LNCaP clone FGC (cell line): ENCODE measurements around the gene LRRC59.

Experiments used
- DNase-seq: peaks from one replicate; pipeline ENCODE4 v3.0.0-alpha.2; 2011; ENCODE audit warnings: low read depth
- H3K4me3 ChIP-seq: 2 replicates; pipeline ENCODE4 v1.5.1; 2011; ENCODE audit warnings: mild to moderate bottlenecking, low read depth, low read length, control low read depth
- TF ChIP-seq, protein P1 (sequence below): IDR thresholded peaks from 2 replicates; pipeline ENCODE4 v1.5.1; 2012; ENCODE audit warnings: mild to moderate bottlenecking; ENCODE audit not compliant: control insufficient read depth, insufficient read depth; ENCODE audit errors: extremely low read depth

The LRRC59 gene

DNA sequence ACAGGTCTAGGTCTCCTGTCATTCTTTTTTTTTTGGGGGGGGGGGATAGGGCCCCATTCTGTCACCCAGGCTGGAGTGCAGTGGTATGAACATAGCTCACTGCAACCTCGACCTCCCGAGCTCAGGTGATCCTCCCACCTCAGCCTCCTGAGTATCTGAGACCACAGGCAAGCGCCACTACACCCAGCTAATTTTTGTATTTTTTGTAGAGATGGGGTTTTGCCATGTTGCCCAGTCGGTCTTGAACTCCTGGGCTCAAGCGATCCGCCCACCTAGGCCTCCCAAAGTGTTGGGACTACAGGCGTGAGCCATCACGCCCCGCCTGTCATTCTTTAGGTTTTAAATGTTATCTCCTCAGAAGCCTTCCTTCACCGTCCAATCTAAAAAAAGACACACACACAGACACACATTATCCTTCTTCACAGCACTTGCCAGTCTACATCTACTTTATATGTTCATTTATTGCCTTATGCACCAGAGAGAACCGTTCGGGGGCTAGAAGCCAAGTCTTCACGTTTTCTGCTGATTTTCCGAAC is 25.0 kb downstream of the LRRC59 start:
- no peak for DNase-seq
- TF ChIP-seq, protein P1, sequence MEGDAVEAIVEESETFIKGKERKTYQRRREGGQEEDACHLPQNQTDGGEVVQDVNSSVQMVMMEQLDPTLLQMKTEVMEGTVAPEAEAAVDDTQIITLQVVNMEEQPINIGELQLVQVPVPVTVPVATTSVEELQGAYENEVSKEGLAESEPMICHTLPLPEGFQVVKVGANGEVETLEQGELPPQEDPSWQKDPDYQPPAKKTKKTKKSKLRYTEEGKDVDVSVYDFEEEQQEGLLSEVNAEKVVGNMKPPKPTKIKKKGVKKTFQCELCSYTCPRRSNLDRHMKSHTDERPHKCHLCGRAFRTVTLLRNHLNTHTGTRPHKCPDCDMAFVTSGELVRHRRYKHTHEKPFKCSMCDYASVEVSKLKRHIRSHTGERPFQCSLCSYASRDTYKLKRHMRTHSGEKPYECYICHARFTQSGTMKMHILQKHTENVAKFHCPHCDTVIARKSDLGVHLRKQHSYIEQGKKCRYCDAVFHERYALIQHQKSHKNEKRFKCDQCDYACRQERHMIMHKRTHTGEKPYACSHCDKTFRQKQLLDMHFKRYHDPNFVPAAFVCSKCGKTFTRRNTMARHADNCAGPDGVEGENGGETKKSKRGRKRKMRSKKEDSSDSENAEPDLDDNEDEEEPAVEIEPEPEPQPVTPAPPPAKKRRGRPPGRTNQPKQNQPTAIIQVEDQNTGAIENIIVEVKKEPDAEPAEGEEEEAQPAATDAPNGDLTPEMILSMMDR = no peak
- peak overlapping the region; percentile 79 for H3K4me3 ChIP-seq

DNA sequence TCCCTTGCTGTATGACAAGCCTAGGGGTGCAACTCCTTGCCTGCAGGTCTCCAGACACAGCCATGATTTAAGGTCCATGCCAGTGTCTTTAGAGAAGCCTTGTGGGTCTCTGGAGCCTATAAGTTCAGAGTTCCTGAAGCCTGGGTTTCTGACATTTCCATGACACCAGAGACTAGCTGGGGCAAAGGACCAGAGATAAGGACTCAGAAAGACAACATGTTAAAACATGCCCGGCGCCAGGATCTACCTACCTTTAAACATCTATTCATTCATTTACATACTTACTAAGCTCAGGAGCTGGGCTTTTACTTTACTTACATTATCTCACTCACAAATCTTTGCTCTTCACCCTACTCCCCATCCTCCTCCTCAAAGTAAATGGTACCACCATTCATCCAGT is 25.8 kb downstream of the LRRC59 start:
- no peak for DNase-seq
- TF ChIP-seq, protein P1 = no peak
- H3K4me3 ChIP-seq = peak overlapping the region; percentile 79

DNA sequence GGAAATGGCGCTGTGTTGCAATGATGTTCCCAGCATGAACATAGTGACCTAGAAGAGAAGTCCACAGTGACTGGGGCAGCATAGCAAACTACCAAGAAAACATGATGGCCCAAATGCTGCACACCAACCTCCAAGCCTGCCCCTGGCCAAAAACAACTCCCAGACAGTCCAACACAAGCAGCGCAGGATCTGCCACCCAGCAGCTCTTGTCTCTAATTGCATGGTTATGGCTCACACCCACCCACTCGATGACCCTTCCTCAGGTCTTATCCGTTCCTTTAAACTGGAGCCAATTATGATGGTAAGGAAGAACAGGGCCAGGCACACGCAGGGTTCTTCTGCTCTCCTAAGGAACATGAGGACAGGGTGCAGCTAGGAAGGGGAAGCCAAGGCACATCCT is 27.3 kb downstream of the LRRC59 start:
- no peak for DNase-seq
- TF ChIP-seq, protein P1 = no peak
- H3K4me3 ChIP-seq = no peak overlapping the region

DNA sequence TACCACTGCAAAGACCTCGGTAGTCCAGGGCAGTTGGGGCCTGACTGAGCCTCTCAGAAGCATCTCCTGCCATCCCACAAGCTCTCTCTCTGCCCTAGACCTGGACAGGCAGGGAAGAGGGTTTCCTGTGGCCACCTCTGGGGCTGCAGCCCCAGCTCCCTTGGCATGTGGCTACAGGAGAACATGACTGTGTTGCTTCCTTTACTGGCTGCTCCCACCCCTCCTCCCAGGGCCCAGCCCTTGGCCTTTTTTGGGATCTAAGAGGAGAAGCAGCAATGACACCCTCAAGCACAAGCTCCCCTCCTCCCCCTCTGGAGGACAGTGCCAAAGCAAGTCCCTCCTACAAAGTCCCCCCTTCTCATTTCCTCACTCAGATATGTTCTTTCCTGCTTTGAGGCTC is 29.9 kb downstream of the LRRC59 start:
- TF ChIP-seq, protein P1 = no peak
- no peak overlapping the region for H3K4me3 ChIP-seq
- no peak for DNase-seq

DNA sequence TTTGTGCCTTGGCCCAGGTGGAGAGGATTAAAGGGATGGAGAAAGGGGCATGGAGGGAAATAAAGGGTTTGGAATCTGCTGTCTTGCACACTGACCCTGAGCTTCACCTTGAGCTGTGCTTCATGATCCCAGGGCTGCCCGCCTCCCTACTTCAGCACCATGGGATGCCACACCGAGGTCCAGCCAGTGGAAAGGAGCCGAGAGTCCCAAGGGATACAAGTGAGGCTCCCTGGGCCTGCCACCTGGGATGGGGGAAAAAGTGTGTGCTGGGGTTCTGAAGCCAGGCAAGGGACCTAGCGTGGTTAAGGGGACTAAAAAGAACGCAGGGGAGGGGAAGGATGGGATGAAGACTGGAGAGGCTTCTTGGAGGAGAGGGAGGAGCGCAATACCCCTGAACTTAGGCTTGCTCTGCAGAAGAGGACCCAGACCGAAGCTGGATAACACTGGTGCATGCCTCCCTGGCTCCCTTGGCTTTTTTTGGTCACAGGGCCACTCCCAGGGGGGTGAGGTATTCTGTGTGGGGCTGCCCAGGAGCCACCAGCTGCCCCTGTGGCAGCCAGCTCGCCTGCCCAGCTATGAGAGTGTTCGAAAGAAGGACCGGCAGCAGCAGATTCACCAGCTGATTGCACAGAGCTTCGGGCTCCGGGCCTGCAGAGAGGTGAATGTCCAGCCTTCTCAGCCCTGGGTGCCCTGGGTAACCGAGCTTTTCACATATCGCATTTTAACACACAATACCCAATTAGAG is 31.5 kb downstream of the LRRC59 start:
- no peak for DNase-seq
- no peak overlapping the region for H3K4me3 ChIP-seq
- TF ChIP-seq, protein P1 = no peak

DNA sequence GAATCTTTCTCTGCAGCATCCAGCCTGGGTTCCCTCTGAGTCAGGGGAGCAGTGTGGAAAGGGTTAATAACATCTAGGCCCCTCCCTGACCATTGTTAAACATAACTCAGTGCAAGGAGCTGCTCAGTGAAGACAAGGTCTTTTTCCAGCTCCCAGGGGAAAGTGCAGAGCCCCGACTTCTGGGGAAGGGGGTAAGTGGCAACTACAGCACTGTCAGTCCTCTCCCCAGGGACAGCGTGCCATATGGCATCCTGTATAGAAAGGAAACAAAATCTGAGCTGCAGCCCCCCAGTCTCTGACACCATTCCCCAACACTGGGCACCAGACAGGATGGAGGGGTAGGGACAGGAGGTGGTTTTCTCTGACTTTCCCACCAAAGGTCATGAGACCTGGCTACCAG is 32.2 kb downstream of the LRRC59 start:
- TF ChIP-seq, protein P1 = no peak
- no peak for DNase-seq
- H3K4me3 ChIP-seq = no peak overlapping the region

DNA sequence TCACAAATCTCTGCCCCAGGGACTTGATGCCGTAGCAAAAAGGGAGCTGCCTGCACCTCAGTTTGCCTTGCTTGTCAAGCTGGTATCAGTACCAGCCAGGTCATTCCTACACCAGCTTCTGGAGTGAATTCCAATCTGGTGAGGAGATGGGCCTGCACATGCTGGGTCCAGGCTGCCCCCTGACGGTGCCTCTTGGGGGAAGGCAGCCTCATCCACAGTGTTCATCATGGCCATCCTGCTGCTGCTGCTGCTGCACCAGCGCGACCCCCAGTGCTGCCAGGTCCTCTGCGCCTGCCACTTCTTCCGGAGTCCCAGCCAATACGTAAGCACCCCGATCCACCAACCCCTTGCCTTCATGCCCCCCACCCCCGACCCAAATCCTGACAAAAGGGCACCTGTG is 32.6 kb downstream of the LRRC59 start:
- TF ChIP-seq, protein P1 = no peak
- DNase-seq = no peak
- no peak overlapping the region for H3K4me3 ChIP-seq
